Measurements from ENCODE around the gene BCL2L12. TPM values are rescaled to one million over a fixed set of nuclear protein-coding genes. Genes with fewer than 3 reads are reported as not detected.

Gene BCL2L12
- total RNA-seq, 4 donors from 2014 or later, result 4.2 to 9.9 (median 6.0) TPM

DNA sequence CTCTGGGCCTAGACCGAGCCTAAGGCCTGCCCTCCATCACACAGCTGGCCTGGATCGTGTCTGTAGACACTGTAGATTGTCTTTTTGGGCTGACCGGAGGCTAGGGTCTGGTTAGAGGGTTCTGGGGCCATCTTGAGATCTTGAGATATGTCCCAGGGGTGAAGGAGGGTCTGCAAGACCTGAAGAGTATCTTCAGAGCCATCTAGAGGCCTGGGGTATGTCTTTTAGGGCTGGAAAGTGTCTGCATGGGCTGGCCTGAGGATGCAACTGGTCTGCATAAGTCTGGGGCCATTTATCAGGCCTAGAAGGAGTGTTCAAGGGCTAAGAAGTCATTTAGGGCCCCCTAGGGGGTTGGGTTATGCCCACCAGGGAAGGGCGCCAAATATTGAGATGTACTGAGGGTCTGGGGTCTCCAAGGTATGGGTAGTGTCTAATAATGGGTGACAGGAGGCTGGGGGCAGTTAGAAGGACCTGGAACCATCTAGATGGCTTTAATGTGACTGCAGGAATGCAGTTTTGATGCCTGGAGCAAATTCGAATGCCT, 23.2 kb upstream of the BCL2L12 start:
- TF ChIP-seq, protein P1, sequence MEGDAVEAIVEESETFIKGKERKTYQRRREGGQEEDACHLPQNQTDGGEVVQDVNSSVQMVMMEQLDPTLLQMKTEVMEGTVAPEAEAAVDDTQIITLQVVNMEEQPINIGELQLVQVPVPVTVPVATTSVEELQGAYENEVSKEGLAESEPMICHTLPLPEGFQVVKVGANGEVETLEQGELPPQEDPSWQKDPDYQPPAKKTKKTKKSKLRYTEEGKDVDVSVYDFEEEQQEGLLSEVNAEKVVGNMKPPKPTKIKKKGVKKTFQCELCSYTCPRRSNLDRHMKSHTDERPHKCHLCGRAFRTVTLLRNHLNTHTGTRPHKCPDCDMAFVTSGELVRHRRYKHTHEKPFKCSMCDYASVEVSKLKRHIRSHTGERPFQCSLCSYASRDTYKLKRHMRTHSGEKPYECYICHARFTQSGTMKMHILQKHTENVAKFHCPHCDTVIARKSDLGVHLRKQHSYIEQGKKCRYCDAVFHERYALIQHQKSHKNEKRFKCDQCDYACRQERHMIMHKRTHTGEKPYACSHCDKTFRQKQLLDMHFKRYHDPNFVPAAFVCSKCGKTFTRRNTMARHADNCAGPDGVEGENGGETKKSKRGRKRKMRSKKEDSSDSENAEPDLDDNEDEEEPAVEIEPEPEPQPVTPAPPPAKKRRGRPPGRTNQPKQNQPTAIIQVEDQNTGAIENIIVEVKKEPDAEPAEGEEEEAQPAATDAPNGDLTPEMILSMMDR (IDR thresholded peaks at IDR 0.05), result no peak
- TF ChIP-seq POLR2AphosphoS5 (IDR thresholded peaks at IDR 0.05), result no peak
- no peak for TF ChIP-seq POLR2A (IDR thresholded peaks at IDR 0.05; ENCODE audit: low read depth)
- no peak for TF ChIP-seq EP300 (IDR thresholded peaks at IDR 0.05)
- Histone ChIP-seq H3K4me1 (peaks cover 42 to 67% (median 65%) of the 10 kb centered on the region in 4 donors), H3K9me3 (no peaks in the 10 kb centered on the region), H3K27me3 (no peaks in the 10 kb centered on the region), H3K36me3 (peaks cover 13 to 32% (median 29%) of the 10 kb centered on the region in 4 donors), H3K27ac (replicated peaks in 1 of 4) (peak overlapping the region; percentile 91 to 100 (median 98)), H3K4me3 (peak overlapping the region; percentile 69 to 97 (median 83))
- intact Hi-C loops (cut with DNase I), result loop anchor here (2.0 to 5.0 kb wide), 2 partner anchors 22 to 35 kb away; partner anchors contain the start of genes BCL2L12, IRF3 and PRMT1
- DNase-seq (ENCODE audit: extremely low spot score), result no peak
- WGBS, result 18% methylated on average over 3 of the region's 5 CpGs

DNA sequence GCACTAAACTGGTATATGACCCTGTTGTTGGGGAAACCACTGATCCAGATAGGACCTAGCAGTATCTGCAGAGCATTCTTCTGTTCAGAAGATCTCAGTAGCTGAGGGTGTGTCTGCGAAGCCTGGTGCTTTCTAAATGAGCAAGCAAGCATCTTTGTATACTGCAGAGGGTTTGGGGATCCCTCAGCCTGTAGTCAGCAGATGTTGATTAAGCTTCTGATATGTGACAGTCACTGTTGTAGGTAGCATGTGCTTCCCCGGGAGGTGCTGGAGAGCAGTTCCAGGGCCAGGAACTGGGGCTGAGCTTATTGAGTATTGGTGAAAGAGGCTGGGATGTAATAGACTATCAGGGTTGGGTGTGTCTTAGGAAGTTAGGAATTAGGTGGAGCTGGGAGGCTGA, 22.3 kb upstream of the BCL2L12 start:
- Histone ChIP-seq H3K27ac (replicated peaks in 1 of 4) (peak overlapping the region in 1 of 4 donors; percentile 98), H3K4me1 (peaks cover 37 to 58% (median 56%) of the 10 kb centered on the region in 4 donors)
- intact Hi-C loops (cut with DNase I), result loop anchor here (2.0 to 5.0 kb wide), 2 partner anchors 21 to 34 kb away; partner anchors contain the start of genes BCL2L12, IRF3 and PRMT1

DNA sequence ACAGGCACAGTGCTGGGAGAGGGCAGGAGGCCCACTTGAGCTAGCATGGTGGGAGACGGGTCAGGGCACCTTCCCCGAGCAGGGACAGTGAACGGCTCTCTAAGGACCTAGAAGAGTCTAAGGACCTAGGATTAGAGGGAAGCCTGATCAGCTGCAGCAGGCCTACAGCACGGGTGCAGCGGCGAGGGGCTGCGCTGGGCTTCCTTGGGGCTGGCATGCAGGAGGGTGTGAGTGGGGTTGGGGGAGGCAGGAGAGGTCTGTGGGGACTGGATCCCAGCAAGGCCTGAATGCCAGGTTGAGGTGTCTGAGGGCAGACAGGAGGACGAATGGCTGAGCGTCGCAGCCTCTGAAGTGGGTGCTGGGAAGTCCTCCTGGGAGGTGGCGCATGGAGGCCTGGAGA, 20.1 kb upstream of the BCL2L12 start:
- H3K36me3 ChIP-seq, result peaks cover 30 to 62% (median 52%) of the 10 kb centered on the region in 4 donors

More for the DNA sequence above, 22.3 kb upstream of the BCL2L12 start:
- no peak for TF ChIP-seq POLR2AphosphoS5 (IDR thresholded peaks at IDR 0.05)
- TF ChIP-seq POLR2A (IDR thresholded peaks at IDR 0.05; ENCODE audit: low read depth), result no peak
- no peak for TF ChIP-seq EP300 (IDR thresholded peaks at IDR 0.05)
- TF ChIP-seq, protein P1 (IDR thresholded peaks at IDR 0.05), result no peak
- H3K36me3 ChIP-seq, result peaks cover 22 to 41% (median 35%) of the 10 kb centered on the region in 4 donors
- WGBS, result 53% methylated on average over 2 of the region's 2 CpGs
- no peaks in the 10 kb centered on the region for H3K27me3 ChIP-seq
- no peak for DNase-seq (ENCODE audit: extremely low spot score)
- peak overlapping the region in 2 of 4 donors; percentile 90 to 97 for H3K4me3 ChIP-seq
- H3K9me3 ChIP-seq, result no peaks in the 10 kb centered on the region

DNA sequence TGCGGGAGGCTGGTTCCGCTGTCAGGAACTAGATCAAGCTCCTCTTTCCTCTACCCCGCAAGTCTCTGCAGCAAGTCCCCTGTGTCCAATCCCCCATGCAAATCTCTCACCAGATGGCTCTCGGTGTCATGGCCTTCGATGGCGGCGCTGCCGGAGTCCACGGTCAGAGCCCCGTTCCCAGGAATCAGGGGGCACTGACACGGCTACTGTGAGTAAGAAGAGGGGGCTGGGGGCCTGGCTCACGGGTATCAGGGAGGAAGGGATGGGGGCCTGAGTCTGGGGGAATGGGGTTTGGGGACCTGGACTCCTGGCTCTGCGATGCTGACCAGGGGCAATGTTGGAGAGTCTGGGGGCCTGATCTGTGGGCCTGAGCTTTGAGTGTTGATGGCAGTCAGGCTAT, 19.7 kb upstream of the BCL2L12 start:
- Histone ChIP-seq H3K36me3 (peaks cover 31 to 66% (median 56%) of the 10 kb centered on the region in 4 donors), H3K4me3 (no peak overlapping the region), H3K27ac (replicated peaks in 1 of 4) (no peak overlapping the region), H3K4me1 (peaks cover 27 to 45% (median 41%) of the 10 kb centered on the region in 4 donors), H3K9me3 (no peaks in the 10 kb centered on the region), H3K27me3 (no peaks in the 10 kb centered on the region)
- TF ChIP-seq EP300 (IDR thresholded peaks at IDR 0.05) (no peak), POLR2A (IDR thresholded peaks at IDR 0.05; ENCODE audit: low read depth) (no peak), POLR2AphosphoS5 (IDR thresholded peaks at IDR 0.05) (no peak)
- TF ChIP-seq, protein P1 (IDR thresholded peaks at IDR 0.05), result no peak
- no peak for DNase-seq (ENCODE audit: extremely low spot score)
- 91% methylated on average over 9 of the region's 13 CpGs for WGBS
- intact Hi-C loops (cut with DNase I), result no loop called here

More for the DNA sequence above, 20.1 kb upstream of the BCL2L12 start:
- 82% methylated on average over 7 of the region's 11 CpGs for WGBS
- no peak for DNase-seq (ENCODE audit: extremely low spot score)
- Histone ChIP-seq H3K4me3 (no peak overlapping the region), H3K9me3 (no peaks in the 10 kb centered on the region), H3K4me1 (peaks cover 27 to 48% (median 44%) of the 10 kb centered on the region in 4 donors), H3K27ac (replicated peaks in 1 of 4) (no peak overlapping the region), H3K27me3 (no peaks in the 10 kb centered on the region)
- TF ChIP-seq, protein P1 (IDR thresholded peaks at IDR 0.05), result no peak
- no peak for TF ChIP-seq POLR2A (IDR thresholded peaks at IDR 0.05; ENCODE audit: low read depth)
- no peak for TF ChIP-seq POLR2AphosphoS5 (IDR thresholded peaks at IDR 0.05)
- no peak for TF ChIP-seq EP300 (IDR thresholded peaks at IDR 0.05)
- intact Hi-C loops (cut with DNase I), result no loop called here
